Measurements from ENCODE around the gene CT47C1. TPM values are rescaled to one million over a fixed set of nuclear protein-coding genes. Genes with fewer than 3 reads are reported as not detected.
"Not testable (repeated sequence)": the region's sequence is repeated elsewhere in the genome, so short reads cannot be mapped to it uniquely, and the experiment has no call there.

The CT47C1 gene
- not detected in 2 replicates for total RNA-seq (2014; rRNA removed; shearing (Covaris generic); ENCODE audit: low replicate concordance)

GRCh38 chrX:119072744-119073143 lies at the start of gene CT47C1:
Gene CT47C1, plus strand, starts transcription at chrX:119072993. Its CDS starts 233 bp downstream, at chrX:119073226.
- in situ Hi-C loops (cut with HindIII; ENCODE audit: low pct_unique_long_range_greater_than_20kb, low sequenced_read_pairs) = no loop called here
- DNase-seq (ENCODE audit: low read depth) = no peak

GRCh38 chrX:119025900-119026299 lies 46.9 kb upstream of the CT47C1 start:
- in situ Hi-C loops (cut with HindIII; ENCODE audit: low pct_unique_long_range_greater_than_20kb, low sequenced_read_pairs) = no loop called here
- no peak for DNase-seq (ENCODE audit: low read depth)

GRCh38 chrX:119026344-119026743 lies 46.4 kb upstream of the CT47C1 start:
- in situ Hi-C loops (cut with HindIII; ENCODE audit: low pct_unique_long_range_greater_than_20kb, low sequenced_read_pairs); DNase-seq (ENCODE audit: low read depth): not testable (repeated sequence)

- in situ Hi-C loops (cut with HindIII; ENCODE audit: low pct_unique_long_range_greater_than_20kb, low sequenced_read_pairs); DNase-seq (ENCODE audit: low read depth): not testable (repeated sequence)
These were observed 44.6 kb upstream of the CT47C1 start for GRCh38 chrX:119027960-119028732.

- no peak for DNase-seq (ENCODE audit: low read depth)
- in situ Hi-C loops (cut with HindIII; ENCODE audit: low pct_unique_long_range_greater_than_20kb, low sequenced_read_pairs) = no loop called here
These were observed 44.0 kb upstream of the CT47C1 start for GRCh38 chrX:119028733-119029330.

- in situ Hi-C loops (cut with HindIII; ENCODE audit: low pct_unique_long_range_greater_than_20kb, low sequenced_read_pairs); DNase-seq (ENCODE audit: low read depth): not testable (repeated sequence)
These were observed 43.1 kb upstream of the CT47C1 start for GRCh38 chrX:119029656-119030055.

- in situ Hi-C loops (cut with HindIII; ENCODE audit: low pct_unique_long_range_greater_than_20kb, low sequenced_read_pairs) = no loop called here
- DNase-seq (ENCODE audit: low read depth) = no peak
These were observed 41.8 kb upstream of the CT47C1 start for GRCh38 chrX:119030990-119031389.

GRCh38 chrX:119036107-119037029 lies 36.4 kb upstream of the CT47C1 start:
- in situ Hi-C loops (cut with HindIII; ENCODE audit: low pct_unique_long_range_greater_than_20kb, low sequenced_read_pairs) = no loop called here

GRCh38 chrX:119040432-119040831 lies 32.4 kb upstream of the CT47C1 start:
- in situ Hi-C loops (cut with HindIII; ENCODE audit: low pct_unique_long_range_greater_than_20kb, low sequenced_read_pairs) = no loop called here
- no peak for DNase-seq (ENCODE audit: low read depth)

More at GRCh38 chrX:119036107-119037029, 36.4 kb upstream of the CT47C1 start:
- no peak for DNase-seq (ENCODE audit: low read depth)

GRCh38 chrX:119041175-119041574 lies 31.6 kb upstream of the CT47C1 start:
- peak; percentile 48 for DNase-seq (ENCODE audit: low read depth)
- in situ Hi-C loops (cut with HindIII; ENCODE audit: low pct_unique_long_range_greater_than_20kb, low sequenced_read_pairs) = no loop called here

- no peak for DNase-seq (ENCODE audit: low read depth)
- in situ Hi-C loops (cut with HindIII; ENCODE audit: low pct_unique_long_range_greater_than_20kb, low sequenced_read_pairs) = no loop called here
These were observed 30.8 kb upstream of the CT47C1 start for GRCh38 chrX:119042040-119042439.

- in situ Hi-C loops (cut with HindIII; ENCODE audit: low pct_unique_long_range_greater_than_20kb, low sequenced_read_pairs) = no loop called here
- no peak for DNase-seq (ENCODE audit: low read depth)
These were observed 29.8 kb upstream of the CT47C1 start for GRCh38 chrX:119042996-119043395.

- DNase-seq (ENCODE audit: low read depth) = no peak
- in situ Hi-C loops (cut with HindIII; ENCODE audit: low pct_unique_long_range_greater_than_20kb, low sequenced_read_pairs) = no loop called here
These were observed 26.9 kb upstream of the CT47C1 start for GRCh38 chrX:119045884-119046283.

- in situ Hi-C loops (cut with HindIII; ENCODE audit: low pct_unique_long_range_greater_than_20kb, low sequenced_read_pairs) = no loop called here
- DNase-seq (ENCODE audit: low read depth) = no peak
These were observed 17.1 kb upstream of the CT47C1 start for GRCh38 chrX:119055687-119056086.

- no peak for DNase-seq (ENCODE audit: low read depth)
- in situ Hi-C loops (cut with HindIII; ENCODE audit: low pct_unique_long_range_greater_than_20kb, low sequenced_read_pairs) = no loop called here
These were observed 9.9 kb upstream of the CT47C1 start for GRCh38 chrX:119062750-119063374.

GRCh38 chrX:119063428-119063827 lies 9.4 kb upstream of the CT47C1 start:
- in situ Hi-C loops (cut with HindIII; ENCODE audit: low pct_unique_long_range_greater_than_20kb, low sequenced_read_pairs) = no loop called here
- DNase-seq (ENCODE audit: low read depth) = no peak

GRCh38 chrX:119067023-119067739 lies 5.6 kb upstream of the CT47C1 start:
- in situ Hi-C loops (cut with HindIII; ENCODE audit: low pct_unique_long_range_greater_than_20kb, low sequenced_read_pairs) = no loop called here
- peak; percentile 59 for DNase-seq (ENCODE audit: low read depth)

- in situ Hi-C loops (cut with HindIII; ENCODE audit: low pct_unique_long_range_greater_than_20kb, low sequenced_read_pairs) = no loop called here
- DNase-seq (ENCODE audit: low read depth) = no peak
These were observed 3.7 kb upstream of the CT47C1 start for GRCh38 chrX:119069128-119069527.
